NCI-H2107 treated with DMSO at 0.1 percent for 48 hours (cell line): ENCODE results near the gene AFMID.
"Not testable (repeated sequence)": the region's sequence is repeated elsewhere in the genome, so short reads cannot be mapped to it uniquely, and the experiment has no call there.

Experiments
- DNase-seq: peaks from one replicate; lab custom pipeline; 2025; ENCODE audit not compliant: unreplicated experiment; lab: John Stamatoyannopoulos, UW

AFMID gene

GRCh38 chr17:78219396-78220150, 32.4 kb downstream of the AFMID start:
- peak; percentile 98 for DNase-seq

- DNase-seq, result no peak
Measured at GRCh38 chr17:78223061-78223460, 35.9 kb downstream of the AFMID start.

GRCh38 chr17:78223765-78224164, 36.6 kb downstream of the AFMID start:
- no peak for DNase-seq

GRCh38 chr17:78224231-78225087, 37.3 kb downstream of the AFMID start:
- no peak for DNase-seq

GRCh38 chr17:78225088-78225865, 38.1 kb downstream of the AFMID start:
- no peak for DNase-seq

- DNase-seq, result no peak
Measured at GRCh38 chr17:78226055-78226758, 39.0 kb downstream of the AFMID start.

GRCh38 chr17:78226759-78227454, 39.7 kb downstream of the AFMID start:
- DNase-seq, result no peak

GRCh38 chr17:78227455-78227916, 40.3 kb downstream of the AFMID start:
- DNase-seq, result no peak

- no peak for DNase-seq
Measured at GRCh38 chr17:78228176-78228575, 41.0 kb downstream of the AFMID start.

- DNase-seq, result no peak
Measured at GRCh38 chr17:78230252-78230962, 43.2 kb downstream of the AFMID start.

GRCh38 chr17:78230996-78231935, 44.1 kb downstream of the AFMID start, which contains the start of gene TMEM235:
Gene TMEM235 (plus strand): TSS chr17:78231631. CDS start chr17:78232024, 393 bp downstream.
- no peak for DNase-seq

GRCh38 chr17:78231991-78232858, 45.1 kb downstream of the AFMID start:
- no peak for DNase-seq

GRCh38 chr17:78232859-78233173, 45.7 kb downstream of the AFMID start:
- DNase-seq, result no peak

- DNase-seq, result no peak
Measured at GRCh38 chr17:78233678-78234077, 46.5 kb downstream of the AFMID start.

GRCh38 chr17:78234261-78234865, 47.2 kb downstream of the AFMID start:
- DNase-seq, result no peak

- not testable (repeated sequence) for DNase-seq
Measured at GRCh38 chr17:78235022-78235421, 47.9 kb downstream of the AFMID start.

- DNase-seq, result no peak
Measured at GRCh38 chr17:78235885-78236284, 48.7 kb downstream of the AFMID start.
